ENCODE measurements around the gene TMEM250.

DNA sequence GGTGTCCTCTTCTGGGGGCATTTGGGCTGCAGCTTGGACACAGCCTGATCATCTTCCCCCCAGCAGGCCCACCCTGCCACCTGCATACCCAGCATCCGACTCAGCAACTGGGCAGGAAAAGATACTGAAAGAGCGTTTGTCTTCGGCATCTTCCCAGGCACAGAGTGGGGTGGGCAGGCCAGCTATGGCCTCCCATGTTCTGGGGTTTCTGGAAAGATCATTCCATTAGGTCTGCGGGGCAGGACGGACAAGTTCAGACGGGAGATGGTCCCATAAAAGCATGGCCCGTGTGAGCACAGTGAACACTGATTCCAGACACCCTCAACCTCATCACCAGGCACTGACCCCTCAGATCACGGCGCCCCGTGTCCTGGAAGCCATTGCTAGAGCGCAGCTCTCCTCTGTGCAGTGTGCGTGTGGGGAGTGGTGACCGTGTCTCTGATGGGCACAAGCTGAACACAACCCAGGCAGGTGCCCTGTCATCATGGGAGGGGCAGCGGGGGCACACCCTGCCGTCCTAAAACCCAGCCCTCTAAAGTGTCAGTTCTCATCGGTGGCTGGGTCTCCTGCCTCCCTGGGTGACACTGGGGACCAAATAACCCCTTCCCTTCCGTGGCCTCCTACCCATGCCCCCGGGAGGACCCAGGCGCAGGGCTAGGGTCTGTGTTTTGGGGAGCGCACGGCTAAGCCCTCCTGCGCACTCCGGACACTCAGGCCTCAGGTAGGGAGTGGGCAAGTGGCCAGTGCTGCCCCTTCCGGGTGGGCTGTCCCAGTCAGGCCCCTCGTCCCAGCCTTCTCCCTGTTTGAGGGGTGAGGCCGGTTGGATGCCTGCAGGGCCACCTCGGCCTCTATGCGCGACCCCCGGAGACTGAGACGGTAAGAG lies 13.2 kb upstream of the TMEM250 start:
- TF ChIP-seq, protein P1, sequence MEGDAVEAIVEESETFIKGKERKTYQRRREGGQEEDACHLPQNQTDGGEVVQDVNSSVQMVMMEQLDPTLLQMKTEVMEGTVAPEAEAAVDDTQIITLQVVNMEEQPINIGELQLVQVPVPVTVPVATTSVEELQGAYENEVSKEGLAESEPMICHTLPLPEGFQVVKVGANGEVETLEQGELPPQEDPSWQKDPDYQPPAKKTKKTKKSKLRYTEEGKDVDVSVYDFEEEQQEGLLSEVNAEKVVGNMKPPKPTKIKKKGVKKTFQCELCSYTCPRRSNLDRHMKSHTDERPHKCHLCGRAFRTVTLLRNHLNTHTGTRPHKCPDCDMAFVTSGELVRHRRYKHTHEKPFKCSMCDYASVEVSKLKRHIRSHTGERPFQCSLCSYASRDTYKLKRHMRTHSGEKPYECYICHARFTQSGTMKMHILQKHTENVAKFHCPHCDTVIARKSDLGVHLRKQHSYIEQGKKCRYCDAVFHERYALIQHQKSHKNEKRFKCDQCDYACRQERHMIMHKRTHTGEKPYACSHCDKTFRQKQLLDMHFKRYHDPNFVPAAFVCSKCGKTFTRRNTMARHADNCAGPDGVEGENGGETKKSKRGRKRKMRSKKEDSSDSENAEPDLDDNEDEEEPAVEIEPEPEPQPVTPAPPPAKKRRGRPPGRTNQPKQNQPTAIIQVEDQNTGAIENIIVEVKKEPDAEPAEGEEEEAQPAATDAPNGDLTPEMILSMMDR (IDR thresholded peaks at IDR 0.05): no peak
- no peak for TF ChIP-seq EP300 (IDR thresholded peaks at IDR 0.05)
- no peak for TF ChIP-seq POLR2AphosphoS5 (IDR thresholded peaks at IDR 0.05)
- no peak for TF ChIP-seq POLR2A (IDR thresholded peaks at IDR 0.05)

All from sigmoid colon (tissue), 4 donors.